ENCODE results near the gene RNLS. TPM values are rescaled to one million over a fixed set of nuclear protein-coding genes. Genes with fewer than 3 reads are reported as not detected.

RNLS gene
- total and polyA plus RNA-seq, 2 of the 8 experiments (the other 6 are each of a cell fraction or from before 2014, with no cell fraction given) = 7.5 to 12.7 TPM

DNA sequence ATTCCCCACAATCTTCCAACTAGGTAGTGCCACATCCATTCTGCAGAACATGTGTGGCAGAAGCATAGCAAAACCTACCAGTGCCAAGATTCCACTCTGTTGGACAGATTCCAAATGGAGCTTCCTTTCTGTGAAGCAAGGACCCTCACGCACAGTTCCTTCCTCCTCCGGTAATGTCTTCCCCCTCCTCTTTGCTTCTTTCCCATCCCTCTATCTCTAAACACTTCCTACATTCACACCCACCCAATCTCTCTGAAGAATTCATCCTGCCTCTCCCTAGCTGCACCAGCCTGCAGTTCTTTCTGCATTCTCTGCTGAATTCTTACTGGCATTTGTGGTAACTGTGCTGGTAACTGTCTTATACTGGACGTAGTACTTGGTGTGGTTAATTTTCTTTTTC is 124.9 kb downstream of the RNLS start (continued):
- TF ChIP-seq KDM5A (IDR thresholded peaks at IDR 0.05; ENCODE audit: low read length) (no peak), EP300 (IDR thresholded peaks at IDR 0.05; ENCODE audit: borderline replicate concordance in 1 of 2, low read depth in 2 of 2, low read length in 2 of 2) (no peak), GABPA (IDR thresholded peaks at IDR 0.05; ENCODE audit: borderline replicate concordance, insufficient read depth, low read length) (no peak)
